Ramos (cell line): ENCODE data around the gene SMURF1.
"Not testable (repeated sequence)": the region's sequence is repeated elsewhere in the genome, so short reads cannot be mapped to it uniquely, and the experiment has no call there.

Experiments
- in situ Hi-C: fragments of 300-500 bp; cut with MboI; formaldehyde crosslinking; loops from one replicate; pipeline ENCODE4 v1.14.3; 2022; ENCODE audit warnings: low sequenced_read_pairs; ENCODE audit not compliant: unreplicated experiment

SMURF1 gene

GRCh38 chr7:99143853-99144672 lies at the start of gene SMURF1:
Gene SMURF1, minus strand, starts transcription at chr7:99144108. Its CDS starts 328 bp downstream, at chr7:99143780.
- in situ Hi-C loops, result no loop called here

DNA sequence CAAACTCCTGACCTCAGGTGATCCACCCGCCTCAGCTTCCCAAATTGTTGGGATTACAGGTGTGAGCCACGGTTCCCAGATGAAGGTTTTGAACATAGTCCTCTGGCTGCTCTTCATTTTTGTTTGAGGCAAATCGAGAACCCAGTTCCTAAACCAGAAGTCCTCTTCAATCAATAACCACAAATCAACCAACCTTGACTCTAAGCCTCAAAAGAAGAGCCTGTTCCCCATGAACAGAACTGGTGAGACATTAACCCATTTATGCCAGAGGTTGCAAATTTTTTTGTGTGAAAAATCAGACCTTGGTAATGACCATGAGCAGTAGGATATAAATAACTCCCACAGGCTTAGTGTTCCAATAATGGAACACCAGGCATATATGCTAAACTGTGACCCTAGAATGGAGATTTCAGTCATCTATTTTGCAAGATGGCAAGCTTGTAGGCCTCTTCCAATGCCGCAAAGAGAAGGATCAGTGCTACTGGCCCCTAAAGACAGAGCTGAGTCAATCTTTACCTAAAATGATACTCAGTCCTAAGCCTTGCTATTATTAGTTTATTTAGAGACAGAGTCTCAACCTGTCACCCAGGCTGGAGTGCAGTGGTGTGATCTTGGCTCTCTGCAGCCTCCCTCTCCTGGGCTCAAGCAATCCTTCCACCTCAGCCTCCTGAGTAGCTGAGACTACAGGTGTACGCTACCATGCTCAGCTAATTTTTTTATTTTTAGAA lies 48.1 kb upstream of the SMURF1 start:
- in situ Hi-C loops, result no loop called here

DNA sequence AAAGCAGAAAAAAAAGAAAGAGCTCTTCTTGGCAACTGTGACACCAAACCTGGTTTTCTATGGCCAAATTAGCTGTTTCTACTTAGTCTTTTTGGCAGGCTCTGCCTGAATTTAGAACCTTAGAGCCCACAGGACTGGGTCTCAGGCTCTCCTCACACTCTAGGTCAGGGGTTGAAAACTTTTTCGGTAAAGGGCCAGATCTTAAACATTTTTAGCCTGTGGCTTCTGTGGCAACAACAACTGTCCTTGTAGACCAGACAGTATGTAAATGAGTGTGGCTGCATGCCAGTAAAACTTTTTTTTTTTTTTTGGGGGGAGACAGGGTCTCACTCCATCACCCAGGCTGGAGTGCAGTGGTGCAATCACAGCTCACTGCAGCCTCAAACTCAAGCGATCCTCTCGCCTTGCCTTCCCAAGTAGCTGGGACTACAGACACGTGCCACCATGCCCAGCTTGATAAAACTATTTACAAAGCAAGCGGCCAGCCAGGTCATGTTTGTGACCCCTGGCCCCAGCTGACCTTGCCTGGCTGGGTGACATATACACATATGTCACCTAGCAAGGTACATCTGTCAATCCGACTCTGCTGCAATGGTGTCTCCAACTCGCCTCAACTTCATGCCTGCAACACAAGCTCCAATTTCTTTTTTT lies 46.6 kb upstream of the SMURF1 start:
- in situ Hi-C loops, result no loop called here

- in situ Hi-C loops, result no loop called here
These were observed 45.3 kb upstream of the SMURF1 start for GRCh38 chr7:99189222-99189621.

- in situ Hi-C loops, result no loop called here
These were observed 44.3 kb upstream of the SMURF1 start for GRCh38 chr7:99188221-99188620.

DNA sequence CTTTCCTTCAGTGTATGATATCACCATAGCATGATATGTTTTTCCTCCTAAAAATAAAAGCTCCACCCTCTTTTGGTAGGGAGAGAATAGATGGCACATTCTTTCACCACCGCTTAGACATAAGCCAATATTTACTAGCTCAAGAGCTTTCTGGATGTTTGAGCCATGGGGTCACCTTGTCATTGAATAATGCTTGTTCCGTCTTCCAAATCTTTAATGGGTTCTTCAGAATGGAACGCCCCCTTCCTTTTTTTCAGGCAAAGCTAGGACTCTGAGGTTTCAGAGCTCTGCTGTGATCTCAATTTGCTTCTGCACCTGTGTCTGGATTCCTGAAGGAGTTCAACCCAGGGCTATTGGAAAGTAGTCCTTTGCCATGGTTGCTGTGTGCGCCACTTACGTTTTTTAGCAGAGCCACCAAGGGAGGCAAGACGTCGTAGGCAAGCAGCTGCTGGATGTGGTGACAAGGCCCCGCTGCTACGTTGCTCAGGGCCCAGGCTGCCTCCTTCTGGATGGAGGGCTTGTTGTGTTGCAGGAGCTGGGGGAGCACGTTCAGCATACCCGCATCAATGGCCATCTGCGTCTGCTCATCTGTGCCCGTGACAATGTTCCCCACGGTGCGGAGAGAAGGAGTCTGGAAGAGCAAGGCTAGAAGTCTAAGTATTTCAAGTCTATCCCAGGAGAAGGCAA lies 40.8 kb upstream of the SMURF1 start:
- in situ Hi-C loops, result no loop called here

DNA sequence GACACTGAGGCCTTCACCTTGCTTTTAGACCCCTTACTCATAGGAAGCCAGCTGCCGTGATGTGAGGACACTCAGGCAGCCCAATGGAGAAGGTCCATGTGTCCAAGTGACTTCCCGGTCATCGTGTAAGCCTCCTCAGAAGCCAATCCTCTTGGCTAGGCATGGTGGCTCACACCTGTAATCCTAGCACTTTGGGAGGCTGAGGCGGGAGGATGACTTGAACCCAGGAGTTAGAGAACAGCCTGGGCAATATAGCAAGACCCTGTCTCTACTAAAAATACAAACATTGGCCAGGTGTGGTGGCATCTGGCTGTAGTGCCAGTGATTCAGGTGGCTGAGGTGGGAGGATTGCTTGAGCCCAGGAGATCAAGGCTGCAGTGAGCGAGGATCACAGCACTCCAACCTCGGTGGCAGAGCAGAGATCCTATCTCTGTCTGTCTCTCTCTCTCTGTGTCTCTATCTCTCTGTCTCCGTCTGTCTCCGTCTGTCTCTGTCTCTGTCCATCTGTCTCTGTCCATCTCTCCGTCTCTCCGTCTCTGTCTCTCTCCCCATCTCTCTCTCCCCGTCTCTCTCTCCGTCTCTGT lies 36.3 kb upstream of the SMURF1 start:
- in situ Hi-C loops, result no loop called here

GRCh38 chr7:99177165-99177564 lies 33.3 kb upstream of the SMURF1 start:
- in situ Hi-C loops, result no loop called here

DNA sequence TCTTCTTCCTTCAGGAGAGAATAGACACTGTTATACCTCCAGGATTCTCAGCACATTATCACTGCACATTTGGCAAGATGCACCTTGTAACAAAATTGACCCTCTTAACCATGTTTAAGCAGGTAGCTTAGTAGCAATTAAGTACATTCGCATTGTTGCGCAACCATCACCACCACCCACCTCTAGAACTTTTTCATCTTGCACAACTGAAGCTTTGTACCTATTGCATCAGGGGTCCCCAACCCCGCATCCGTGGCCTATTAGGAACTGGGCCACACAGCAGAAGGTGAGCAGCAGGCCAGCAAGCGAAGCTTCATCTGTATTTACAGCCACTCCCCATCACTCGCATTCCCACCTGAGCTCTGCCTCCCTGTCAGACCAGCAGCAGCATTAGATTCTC lies 29.9 kb upstream of the SMURF1 start:
- in situ Hi-C loops, result no loop called here

DNA sequence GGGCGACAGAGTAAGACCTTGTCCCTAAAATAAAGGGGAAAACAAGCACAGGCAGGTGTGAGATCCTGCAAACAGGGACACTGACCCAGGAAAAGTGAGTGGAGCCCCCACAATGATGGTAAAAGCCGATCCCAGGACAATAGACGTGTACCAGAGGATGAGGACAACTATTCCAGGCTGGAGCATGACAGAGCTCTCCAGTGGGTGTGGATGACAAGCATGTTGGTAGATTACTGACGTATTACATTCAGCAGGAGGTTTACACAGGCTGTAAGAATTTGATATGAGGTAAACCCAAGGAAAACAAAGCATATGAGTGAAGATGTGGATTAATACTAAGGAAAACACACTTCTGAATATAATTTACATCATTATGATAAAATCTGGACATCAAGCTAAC lies 27.8 kb upstream of the SMURF1 start:
- in situ Hi-C loops, result no loop called here

GRCh38 chr7:99170730-99171074 lies 26.8 kb upstream of the SMURF1 start:
- in situ Hi-C loops, result no loop called here

- in situ Hi-C loops, result no loop called here
These were observed 26.3 kb upstream of the SMURF1 start for GRCh38 chr7:99170065-99170729.

- in situ Hi-C loops, result no loop called here
These were observed 23.2 kb upstream of the SMURF1 start for GRCh38 chr7:99167072-99167471.

DNA sequence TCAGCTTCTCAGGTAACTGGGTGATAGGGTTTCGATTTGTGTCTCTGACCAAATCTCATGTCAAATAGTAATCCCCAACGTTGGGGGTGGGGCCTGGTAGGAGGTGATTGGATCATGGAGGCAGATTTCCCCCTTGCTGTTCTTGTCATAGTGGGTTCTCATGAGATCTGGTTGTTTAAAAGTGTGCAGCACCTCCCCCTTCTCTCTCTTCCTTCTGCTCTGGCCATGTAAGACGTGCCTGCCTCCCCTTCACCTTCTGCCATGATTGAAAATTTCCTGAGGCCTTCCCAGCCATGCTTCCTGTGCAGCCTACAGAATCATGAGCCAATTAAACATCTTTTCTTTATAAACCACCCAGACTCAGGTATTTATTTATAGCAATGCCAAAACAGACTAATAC lies 21.9 kb upstream of the SMURF1 start:
- in situ Hi-C loops, result no loop called here

DNA sequence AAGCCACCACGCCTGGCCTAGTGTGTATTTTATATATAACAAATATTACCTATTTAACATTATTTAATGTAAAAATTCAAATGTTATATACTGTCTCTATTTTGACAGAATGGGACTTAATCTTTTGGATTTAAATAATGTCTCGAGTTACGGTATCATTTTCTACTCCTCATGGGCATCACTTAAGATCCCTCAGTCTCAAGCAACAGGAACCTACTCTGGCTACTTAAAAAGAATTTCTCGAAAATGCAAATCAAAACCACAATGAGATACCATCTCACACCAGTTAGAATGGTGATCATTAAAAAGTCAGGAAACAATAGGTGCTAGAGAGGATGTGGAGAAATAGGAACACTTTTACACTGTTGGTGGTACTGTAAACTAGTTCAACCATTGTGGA lies 19.8 kb upstream of the SMURF1 start:
- in situ Hi-C loops, result not testable (repeated sequence)

DNA sequence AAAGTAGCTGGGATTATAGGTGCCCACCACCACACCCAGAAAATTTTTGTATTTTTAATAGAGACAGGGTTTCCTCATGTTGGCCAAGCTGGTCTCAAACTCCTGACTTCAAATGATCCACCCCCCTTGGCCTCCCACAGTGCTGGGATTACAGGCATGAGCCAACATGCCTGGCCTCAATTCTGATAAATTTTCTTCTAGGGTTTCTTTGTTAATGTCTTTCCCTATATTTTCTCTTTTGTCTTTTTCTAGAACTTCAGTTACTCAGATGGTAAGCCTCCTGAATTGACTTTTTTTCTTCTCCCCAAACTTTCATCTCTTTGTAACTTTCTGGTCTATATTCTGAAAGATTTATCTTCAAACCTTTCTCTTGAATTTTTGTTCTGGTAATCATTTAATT lies 12.7 kb upstream of the SMURF1 start:
- in situ Hi-C loops, result no loop called here

DNA sequence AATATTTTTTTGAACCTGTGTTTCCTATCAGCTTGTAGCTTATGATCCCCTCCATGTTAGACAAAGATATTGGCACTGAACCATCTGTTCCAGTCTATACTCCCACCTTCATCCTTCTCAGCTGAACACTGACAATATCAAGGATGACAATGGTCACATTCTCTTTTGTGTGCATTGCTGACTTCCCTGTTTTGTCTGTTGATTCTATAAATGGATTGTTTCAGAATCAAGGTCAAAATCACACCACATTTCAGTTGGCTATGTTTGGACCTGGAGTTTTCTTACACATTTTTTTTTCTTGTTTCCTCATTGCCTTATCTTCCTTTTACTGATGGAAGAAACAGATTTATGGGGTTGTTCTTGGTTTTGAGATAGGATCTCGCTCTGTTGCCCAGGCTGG lies 11.3 kb upstream of the SMURF1 start:
- in situ Hi-C loops, result no loop called here

DNA sequence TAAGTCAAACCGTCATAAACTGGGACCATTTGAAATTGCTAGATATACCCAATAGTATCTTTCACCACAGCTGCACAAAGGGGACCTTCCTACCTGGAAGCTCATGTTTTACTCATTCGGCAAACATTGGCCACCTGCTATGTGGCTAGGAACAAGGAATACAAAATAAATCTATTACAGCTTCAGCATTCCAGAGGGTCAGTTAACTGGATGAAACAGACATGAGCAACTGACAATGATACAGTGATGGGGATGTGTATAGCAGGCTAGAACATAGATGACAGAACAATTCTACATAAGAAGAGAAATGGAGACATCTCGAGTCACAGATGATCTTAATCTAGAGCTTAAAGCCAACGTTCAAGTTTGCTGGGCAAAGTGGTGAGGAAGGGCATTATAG lies 3.1 kb upstream of the SMURF1 start:
- in situ Hi-C loops, result no loop called here

DNA sequence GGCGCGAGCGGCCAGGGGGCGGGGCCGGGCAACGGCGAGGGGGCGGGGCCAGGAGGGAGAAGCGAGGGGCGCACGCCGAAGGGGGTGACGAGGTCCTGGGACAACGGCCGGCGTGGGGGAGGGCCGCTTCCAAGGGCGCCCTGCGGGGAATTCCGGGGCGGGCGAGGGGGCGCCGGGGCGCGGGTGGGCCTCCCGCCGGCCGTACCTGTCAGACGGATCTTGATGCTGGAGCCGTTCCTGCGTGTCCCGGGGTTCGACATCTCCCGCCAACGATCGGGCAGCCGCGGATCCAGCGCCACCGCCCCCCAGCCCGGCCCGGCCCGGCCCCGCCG lies 421 bp downstream of the SMURF1 start:
- in situ Hi-C loops, result no loop called here
